HepG2 (cell line): ENCODE measurements around the gene DNAAF6. TPM values are rescaled to one million over a fixed set of nuclear protein-coding genes. Genes with fewer than 3 reads are reported as not detected.

ENCODE experiments used
- ATAC-seq: fragments of 200-7000 bp; cut with Tn5 transposase; 3 replicates; pipeline ENCODE4 v1.9.1; 2020; ENCODE audit warnings: mild to moderate bottlenecking, moderate library complexity
- BruUV-seq: library from RNA; stranded (reverse); fragments of 400-500 nt; replicated peaks from 2 replicates; lab custom pipeline; 2021; lab: Mats Ljungman, UMichigan
- CTCF ChIA-PET: fragments of 300-600 bp; formaldehyde crosslinking; extraction: SDS; loops from one replicate; lab custom pipeline; 2021; ENCODE audit warnings: low total read pairs, inconsistent platforms, low intra/inter-chr PET ratio; lab: Yijun Ruan, JAX
- POLR2A ChIA-PET: fragments of 350-600 bp; sonication (Branson Sonifier 250); formaldehyde crosslinking; loops from one replicate; lab custom pipeline; 2020; ENCODE audit warnings: antibody characterized with exemption, inconsistent platforms; lab: Yijun Ruan, JAX
- DNase-seq: peaks from one replicate; pipeline ENCODE4 v3.0.0-alpha.2; 2015; ENCODE audit warnings: low spot score
- FAIRE-seq: peaks from 3 replicates; lab custom pipeline; 2011; peaks lifted over from hg19 to GRCh38; lab: Jason Lieb, UNC
- H2AFZ ChIP-seq: one replicate; pipeline ENCODE4 v1.6.1; 2011; ENCODE audit warnings: low read length, inconsistent platforms
- H3K27ac ChIP-seq: fragments of 300-600 bp; 3 replicates; pipeline ENCODE4 v1.8.0; 2011; ENCODE audit warnings: mixed run types, mild to moderate bottlenecking, mixed read lengths, low read length, inconsistent platforms; ENCODE audit not compliant: insufficient read depth; ENCODE audit errors: extremely low read length
- H3K27me3 ChIP-seq, 2 experiments: fragments of 200-600 bp in 1 of 2; 2 replicates in 1 of 2; 3 replicates in 1 of 2; pipeline versions ENCODE4 v1.6.0 to v1.8.0; 2011; ENCODE audit warnings: low read length in 2 of 2, mild to moderate bottlenecking in 2 of 2, moderate library complexity in 2 of 2, inconsistent platforms in 1 of 2; ENCODE audit not compliant: insufficient read depth in 2 of 2, control insufficient read depth in 1 of 2
- H3K36me3 ChIP-seq, 2 experiments: fragments of 200-600 bp in 1 of 2; replicated peaks in 1 of 2; 2 replicates in 1 of 2; 3 replicates in 1 of 2; pipeline versions ENCODE4 v1.5.1 to v1.8.0; 2011; ENCODE audit warnings: low read length in 2 of 2, inconsistent platforms in 1 of 2; ENCODE audit not compliant: insufficient read depth in 2 of 2, control insufficient read depth in 1 of 2
- H3K4me1 ChIP-seq: 2 replicates; pipeline ENCODE4 v1.5.1; 2012; ENCODE audit warnings: low read length, inconsistent platforms; ENCODE audit not compliant: insufficient read depth
- H3K4me2 ChIP-seq: 2 replicates; pipeline ENCODE4 v1.6.0; 2011; ENCODE audit warnings: low read depth, low read length, inconsistent platforms
- H3K4me3 ChIP-seq, 3 experiments: fragments of 200-600 bp in 1 of 3; sonication (generic), shearing (Covaris generic) in 1 of 3; replicated peaks in 1 of 3; 2 replicates each; pipeline ENCODE4 v1.5.1; 2011 to 2016; ENCODE audit warnings: low read length in 3 of 3, inconsistent platforms in 2 of 3, low read depth in 2 of 3, mild to moderate bottlenecking in 2 of 3, control low read depth in 1 of 3, mixed read lengths in 1 of 3; ENCODE audit not compliant: insufficient read depth in 1 of 3
- H3K79me2 ChIP-seq: one replicate; pipeline ENCODE4 v1.6.1; 2011; ENCODE audit warnings: low read length, inconsistent platforms; ENCODE audit not compliant: insufficient read depth
- H3K9ac ChIP-seq: 2 replicates; pipeline ENCODE4 v1.6.0; 2011; ENCODE audit warnings: mild to moderate bottlenecking, low read depth, low read length, inconsistent platforms; ENCODE audit not compliant: insufficient read depth
- H3K9me3 ChIP-seq: 2 replicates; pipeline ENCODE4 v1.5.1; 2012; ENCODE audit warnings: mild to moderate bottlenecking, low read length
- H4K20me1 ChIP-seq: 2 replicates; pipeline ENCODE4 v1.6.0; 2011; ENCODE audit warnings: inconsistent platforms, mild to moderate bottlenecking, low read length, moderate library complexity; ENCODE audit not compliant: insufficient read depth
- ATRX ChIP-seq: sonication (generic); formaldehyde crosslinking; IDR thresholded peaks from 2 replicates; pipeline ENCODE4 v1.4.0; 2020; ENCODE audit warnings: missing genetic modification reagents, borderline replicate concordance
- DMTF1 ChIP-seq: sonication (generic); formaldehyde crosslinking; IDR thresholded peaks from 2 replicates; pipeline ENCODE4 v1.4.0; 2020; ENCODE audit warnings: mild to moderate bottlenecking, missing genetic modification reagents
- FOXK1 ChIP-seq: sonication (generic); formaldehyde crosslinking; IDR thresholded peaks from 2 replicates; pipeline ENCODE4 v1.4.0; 2020; ENCODE audit warnings: low read depth, missing genetic modification reagents, borderline replicate concordance
- GTF3A ChIP-seq: sonication (generic); formaldehyde crosslinking; conservative IDR thresholded peaks from 2 replicates; pipeline ENCODE4 v1.4.0; 2020; ENCODE audit warnings: mild to moderate bottlenecking, missing genetic modification reagents
- KMT2B ChIP-seq: IDR thresholded peaks from 2 replicates; pipeline ENCODE4 v1.6.1; 2016; ENCODE audit warnings: missing genetic modification reagents, missing compliant biosample characterization
- NFAT5 ChIP-seq: sonication (generic); formaldehyde crosslinking; IDR thresholded peaks from 2 replicates; pipeline ENCODE4 v1.4.0; 2020; ENCODE audit warnings: missing genetic modification reagents
- NFKB2 ChIP-seq: sonication (generic); formaldehyde crosslinking; IDR thresholded peaks from 2 replicates; pipeline ENCODE4 v1.4.0; 2020; ENCODE audit warnings: missing genetic modification reagents, borderline replicate concordance
- NFRKB ChIP-seq: fragments of 450-650 bp; IDR thresholded peaks from 2 replicates; pipeline ENCODE4 v1.6.1; 2017
- PHF8 ChIP-seq: sonication (generic); formaldehyde crosslinking; IDR thresholded peaks from 2 replicates; pipeline ENCODE4 v1.5.0; 2020; ENCODE audit warnings: missing genetic modification reagents
- REL ChIP-seq: sonication (generic); formaldehyde crosslinking; conservative IDR thresholded peaks from 2 replicates; pipeline ENCODE4 v1.8.0; 2022; ENCODE audit warnings: mild to moderate bottlenecking, missing genetic modification reagents, moderate library complexity
- SCMH1 ChIP-seq: sonication (generic); formaldehyde crosslinking; IDR thresholded peaks from 2 replicates; pipeline ENCODE4 v1.9.0; 2021; ENCODE audit warnings: missing genetic modification reagents, mild to moderate bottlenecking, borderline replicate concordance
- SOX5 ChIP-seq: IDR thresholded peaks from 2 replicates; pipeline ENCODE4 v1.6.1; 2016; ENCODE audit warnings: borderline replicate concordance
- TAF15 ChIP-seq: fragments of 200-400 bp; formaldehyde crosslinking; IDR thresholded peaks from one replicate; pipeline ENCODE4 v1.6.1; 2018; ENCODE audit warnings: mild to moderate bottlenecking, low read depth, low read length; ENCODE audit not compliant: poor library complexity, severe bottlenecking
- THAP7 ChIP-seq: sonication (generic); formaldehyde crosslinking; IDR thresholded peaks from 2 replicates; pipeline ENCODE4 v1.8.1; 2023; ENCODE audit warnings: mild to moderate bottlenecking, missing genetic modification reagents
- ZNF274 ChIP-seq: sonication (generic); formaldehyde crosslinking; IDR thresholded peaks from 2 replicates; pipeline ENCODE4 v1.5.1; 2020; ENCODE audit warnings: mild to moderate bottlenecking, missing genetic modification reagents
- ZNF530 ChIP-seq: sonication (generic); formaldehyde crosslinking; IDR thresholded peaks from 2 replicates; pipeline ENCODE4 v1.5.0; 2020; ENCODE audit warnings: low read depth, mild to moderate bottlenecking, missing genetic modification reagents
- ZSCAN22 ChIP-seq: sonication (generic); formaldehyde crosslinking; IDR thresholded peaks from 2 replicates; pipeline ENCODE4 v1.4.0; 2020; ENCODE audit warnings: mild to moderate bottlenecking, missing genetic modification reagents
- WGBS: methylation state at CpG from one replicate; pipeline ENCODE4 v1.1.6; 2017; ENCODE audit warnings: low lambda C conversion rate; 5-methylcytosine and 5-hydroxymethylcytosine counted together
- in situ Hi-C: cut with HindIII; loops from 2 replicates; pipeline ENCODE4 v1.10.0; 2017; ENCODE audit warnings: low pct_unique_long_range_greater_than_20kb; ENCODE audit not compliant: extremely low pct_ligation_motif_present
- intact Hi-C: fragments of 100-400 bp; cut with micrococcal nuclease; formaldehyde crosslinking; loops from one replicate; pipeline ENCODE4 v1.10.0; 2022; ENCODE audit not compliant: unreplicated experiment
- polyA plus RNA-seq, 8 experiments: library from polyadenylated mRNA; depleted of rRNA in 3 of 8; stranded (reverse) in 7 of 8; unstranded in 1 of 8; fragments of >200 nt; fragmentation: Illumina TruSeq in 4 of 8; extraction: Trizol in 4 of 8; gene quantifications; 2 replicates each; pipeline versions ENCODE4 v1.2.1 to v1.2.3, GENCODE V29; 2011 to 2016; ENCODE audit warnings: low read depth in 4 of 8, missing spikeins in 1 of 8, mixed read lengths in 1 of 8; ENCODE audit not compliant: insufficient read depth in 1 of 8
- total RNA-seq, 5 experiments: library from RNA; depleted of rRNA; stranded (reverse); fragments of >200 nt; fragmentation: Illumina TruSeq; extraction: Trizol; gene quantifications; 2 replicates each; pipeline ENCODE4 v1.2.3, GENCODE V29; 2016; ENCODE audit warnings: low read depth in 1 of 5
- TF ChIP-seq, protein P1 (sequence below): sonication (generic); formaldehyde crosslinking; IDR thresholded peaks from 2 replicates; pipeline ENCODE4 v1.8.1; 2023; ENCODE audit warnings: mild to moderate bottlenecking, missing genetic modification reagents, borderline replicate concordance

Gene DNAAF6
- total and polyA plus RNA-seq, 2 of the 13 experiments (the other 11 are each of a cell fraction or from before 2014, with no cell fraction given) = not detected

GRCh38 chrX:107204068-107204605 is 2.3 kb upstream of the DNAAF6 start:
- in situ Hi-C loops = no loop called here
- DNase-seq (no peak), ATAC-seq (no peak), FAIRE-seq (no peak)
- 88% methylated on average over 5 of the region's 6 CpGs for WGBS
- Histone ChIP-seq H3K4me1 (peaks cover 5% of the 10 kb centered on the region), H3K36me3 (no peaks in the 10 kb centered on the region), H3K9ac (no peak overlapping the region), H3K27ac (no peak overlapping the region), H3K4me2 (no peak overlapping the region), H4K20me1 (no peaks in the 10 kb centered on the region), H3K4me3 (no peak overlapping the region), H2AFZ (no peak overlapping the region), H3K79me2 (no peaks in the 10 kb centered on the region), H3K27me3 (no peaks in the 10 kb centered on the region), H3K9me3 (no peaks in the 10 kb centered on the region)
- CTCF ChIA-PET = no interaction called here
- POLR2A ChIA-PET = no interaction called here
- intact Hi-C loops = no loop called here
- BruUV-seq = no TSS peak
- TF ChIP-seq SCMH1 (no peak), ZNF530 (CRISPR knock-in tag) (no peak), KMT2B (CRISPR knock-in tag) (no peak), NFAT5 (CRISPR knock-in tag) (no peak), ATRX (no peak), ZSCAN22 (CRISPR knock-in tag) (no peak), REL (no peak), TAF15 (no peak), SOX5 (CRISPR knock-in tag) (no peak), FOXK1 (CRISPR knock-in tag) (no peak), GTF3A (no peak), PHF8 (CRISPR knock-in tag) (no peak), ZNF274 (no peak), DMTF1 (CRISPR knock-in tag) (no peak), THAP7 (CRISPR knock-in tag) (no peak), NFKB2 (no peak), NFRKB (no peak)
- TF ChIP-seq, protein P1, sequence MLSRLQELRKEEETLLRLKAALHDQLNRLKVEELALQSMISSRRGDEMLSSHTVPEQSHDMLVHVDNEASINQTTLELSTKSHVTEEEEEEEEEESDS (CRISPR knock-in tag) = no peak
